SW480 (cell line): Measurements from ENCODE around the gene RCOR1.
"Not testable (repeated sequence)": the region's sequence is repeated elsewhere in the genome, so short reads cannot be mapped to it uniquely, and the experiment has no call there.

ENCODE experiments used
- DNase-seq: peaks from one replicate; pipeline ENCODE4 v3.0.0-alpha.2; 2016; ENCODE audit warnings: low spot score

RCOR1 gene

GRCh38 chr14:102571043-102571442 lies 21.4 kb upstream of the RCOR1 start:
- DNase-seq: no peak

- DNase-seq: no peak
Measured at GRCh38 chr14:102571478-102572042, 20.9 kb upstream of the RCOR1 start.

- peak; percentile 85 for DNase-seq
Measured at GRCh38 chr14:102573161-102573560, 19.3 kb upstream of the RCOR1 start.

- peak; percentile 73 for DNase-seq
Measured at GRCh38 chr14:102573591-102574046, 18.8 kb upstream of the RCOR1 start.

GRCh38 chr14:102574281-102575159 lies 17.9 kb upstream of the RCOR1 start:
- no peak for DNase-seq

GRCh38 chr14:102575160-102575845 lies 17.1 kb upstream of the RCOR1 start:
- no peak for DNase-seq

GRCh38 chr14:102575846-102576428 lies 16.5 kb upstream of the RCOR1 start:
- DNase-seq: not testable (repeated sequence)

GRCh38 chr14:102578821-102579220 lies 13.6 kb upstream of the RCOR1 start:
- DNase-seq: no peak

GRCh38 chr14:102579696-102580549 lies 12.5 kb upstream of the RCOR1 start:
- no peak for DNase-seq

- DNase-seq: no peak
Measured at GRCh38 chr14:102580550-102581110, 11.8 kb upstream of the RCOR1 start.

- DNase-seq: no peak
Measured at GRCh38 chr14:102581193-102581592, 11.3 kb upstream of the RCOR1 start.

GRCh38 chr14:102583726-102584125 lies 8.7 kb upstream of the RCOR1 start:
- DNase-seq: no peak

- no peak for DNase-seq
Measured at GRCh38 chr14:102584871-102585869, 7.3 kb upstream of the RCOR1 start.

GRCh38 chr14:102586420-102587104 lies 5.9 kb upstream of the RCOR1 start:
- DNase-seq: no peak

- no peak for DNase-seq
Measured at GRCh38 chr14:102588821-102589220, 3.6 kb upstream of the RCOR1 start.

- DNase-seq: no peak
Measured at GRCh38 chr14:102589761-102590290, 2.6 kb upstream of the RCOR1 start.

- peak; percentile 83 for DNase-seq
Measured at GRCh38 chr14:102590667-102591099, 1.8 kb upstream of the RCOR1 start.

GRCh38 chr14:102591372-102591943 lies 991 bp upstream of the RCOR1 start:
- DNase-seq: peak; percentile 54

GRCh38 chr14:102592763-102593060 lies 263 bp downstream of the RCOR1 start:
- DNase-seq: no peak
